WI38 (cell line): ENCODE data around the gene IGFL4.

Source experiments
- H3K4me3 ChIP-seq: 2 replicates; pipeline ENCODE4 v1.5.1; 2011; ENCODE audit warnings: low read depth, mild to moderate bottlenecking, control low read depth, low read length
- TF ChIP-seq, protein P1 (sequence below): IDR thresholded peaks from 2 replicates; pipeline ENCODE4 v1.5.1; 2012; ENCODE audit warnings: low read depth, mild to moderate bottlenecking, control low read depth, low read length

Gene IGFL4

DNA sequence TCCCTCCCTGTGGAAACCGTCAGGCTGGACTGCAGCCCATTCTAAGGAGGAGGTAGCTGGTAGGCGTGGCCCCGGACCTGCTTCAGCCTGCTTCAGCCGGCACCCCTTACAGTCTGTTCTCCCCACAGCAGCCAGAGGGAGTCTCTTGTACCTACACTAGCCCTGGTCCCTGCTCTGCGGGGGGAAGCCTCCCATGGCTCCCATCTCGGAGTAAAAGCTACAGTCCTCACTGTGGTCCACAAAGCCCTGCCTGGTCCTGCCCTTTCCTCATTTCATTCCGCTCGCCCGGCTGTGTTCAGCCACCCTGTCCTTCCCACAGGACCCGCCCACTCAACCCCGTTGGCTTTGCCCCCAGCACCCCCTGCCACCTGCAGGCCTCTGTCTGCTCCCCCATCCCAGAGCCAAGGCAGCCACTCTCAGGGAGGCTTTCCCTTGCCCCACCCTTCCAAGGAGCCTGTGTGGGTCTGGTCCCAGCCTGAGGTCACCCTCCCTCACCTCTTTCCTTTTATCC lies 19.2 kb downstream of the IGFL4 start:
- H3K4me3 ChIP-seq: no peak overlapping the region
- TF ChIP-seq, protein P1, sequence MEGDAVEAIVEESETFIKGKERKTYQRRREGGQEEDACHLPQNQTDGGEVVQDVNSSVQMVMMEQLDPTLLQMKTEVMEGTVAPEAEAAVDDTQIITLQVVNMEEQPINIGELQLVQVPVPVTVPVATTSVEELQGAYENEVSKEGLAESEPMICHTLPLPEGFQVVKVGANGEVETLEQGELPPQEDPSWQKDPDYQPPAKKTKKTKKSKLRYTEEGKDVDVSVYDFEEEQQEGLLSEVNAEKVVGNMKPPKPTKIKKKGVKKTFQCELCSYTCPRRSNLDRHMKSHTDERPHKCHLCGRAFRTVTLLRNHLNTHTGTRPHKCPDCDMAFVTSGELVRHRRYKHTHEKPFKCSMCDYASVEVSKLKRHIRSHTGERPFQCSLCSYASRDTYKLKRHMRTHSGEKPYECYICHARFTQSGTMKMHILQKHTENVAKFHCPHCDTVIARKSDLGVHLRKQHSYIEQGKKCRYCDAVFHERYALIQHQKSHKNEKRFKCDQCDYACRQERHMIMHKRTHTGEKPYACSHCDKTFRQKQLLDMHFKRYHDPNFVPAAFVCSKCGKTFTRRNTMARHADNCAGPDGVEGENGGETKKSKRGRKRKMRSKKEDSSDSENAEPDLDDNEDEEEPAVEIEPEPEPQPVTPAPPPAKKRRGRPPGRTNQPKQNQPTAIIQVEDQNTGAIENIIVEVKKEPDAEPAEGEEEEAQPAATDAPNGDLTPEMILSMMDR: no peak

DNA sequence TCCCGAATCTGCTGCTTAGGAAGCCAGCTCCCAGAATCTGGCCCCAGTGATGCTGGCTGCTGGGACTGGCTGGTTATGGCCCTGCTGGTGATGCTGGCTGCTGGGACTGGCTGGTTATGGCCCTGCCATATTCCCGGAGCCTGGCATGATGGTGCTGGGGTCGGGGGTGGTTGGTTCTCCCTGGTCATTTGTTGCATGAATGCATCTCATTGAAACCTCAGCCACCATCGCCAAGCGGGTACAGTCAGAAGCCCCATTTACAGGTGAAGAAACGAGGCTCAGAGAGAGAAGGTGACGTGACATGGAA lies 20.0 kb downstream of the IGFL4 start:
- TF ChIP-seq, protein P1: no peak
- no peak overlapping the region for H3K4me3 ChIP-seq

DNA sequence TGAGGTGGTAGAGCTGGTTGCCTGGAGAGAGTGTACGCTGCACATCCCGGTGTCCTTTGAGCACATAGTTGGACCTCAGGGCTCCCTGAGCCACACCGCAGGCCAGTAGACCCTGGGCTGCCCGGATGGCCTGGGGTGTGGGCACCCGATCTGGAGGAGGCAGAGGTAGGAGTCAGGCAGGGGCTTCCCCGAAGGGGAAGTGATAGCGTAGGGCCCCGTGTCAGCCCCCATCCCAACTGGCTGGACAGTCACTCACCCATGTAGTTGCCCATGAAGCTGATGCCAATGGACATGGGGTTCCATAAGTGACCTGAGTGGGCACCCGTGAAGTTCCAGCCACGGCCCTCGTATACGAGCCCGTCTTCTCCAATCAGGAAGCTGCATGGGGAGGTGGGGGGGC lies 21.5 kb downstream of the IGFL4 start:
- TF ChIP-seq, protein P1: no peak
- no peak overlapping the region for H3K4me3 ChIP-seq

DNA sequence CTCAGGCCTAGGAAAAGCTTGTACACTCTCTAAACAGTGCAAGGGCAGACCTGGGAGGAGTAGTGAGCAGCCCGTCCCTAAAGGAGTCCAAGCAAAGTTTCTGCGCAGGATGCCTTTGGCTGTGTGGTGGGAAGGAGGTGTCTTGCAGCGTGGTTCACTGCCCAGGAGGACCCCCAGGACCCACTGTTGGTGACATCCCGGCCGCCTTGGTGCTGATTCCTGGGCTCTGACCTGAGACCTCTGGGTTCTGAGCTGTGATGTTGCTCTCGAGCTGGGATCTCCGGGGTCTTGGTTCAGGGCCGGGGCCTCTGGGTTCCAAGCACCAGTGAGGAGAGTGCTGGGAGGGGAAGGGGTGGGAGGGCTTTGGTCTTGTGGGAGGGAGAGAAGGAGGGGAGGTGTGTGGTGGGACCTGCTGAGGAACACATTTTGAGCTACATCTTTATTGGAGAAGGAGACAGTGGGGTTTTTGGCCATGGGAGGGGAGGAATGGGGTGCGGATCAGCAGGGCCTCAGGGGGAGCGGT lies 22.0 kb downstream of the IGFL4 start:
- H3K4me3 ChIP-seq: no peak overlapping the region
- TF ChIP-seq, protein P1: no peak

- TF ChIP-seq, protein P1: no peak
- H3K4me3 ChIP-seq: no peak overlapping the region
Measured at GRCh38 chr19:46017874-46018675, 22.7 kb downstream of the IGFL4 start.

DNA sequence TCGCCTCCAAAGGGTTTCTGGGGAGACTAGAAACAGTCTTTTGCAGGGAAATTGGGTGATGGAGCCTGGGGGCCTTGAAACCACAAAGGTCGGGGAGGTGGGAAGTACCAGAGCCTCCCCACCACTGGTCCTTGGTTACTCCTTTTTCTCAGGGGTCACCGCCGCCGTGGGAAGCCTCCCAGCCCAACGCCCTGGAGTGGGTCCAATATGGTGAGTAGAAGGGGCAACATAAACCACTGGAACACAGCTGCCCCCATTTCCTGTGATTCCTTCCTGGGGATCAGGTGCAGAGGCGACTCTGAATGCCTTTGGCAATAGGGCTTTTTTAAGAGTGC lies 23.7 kb downstream of the IGFL4 start:
- TF ChIP-seq, protein P1: no peak
- no peak overlapping the region for H3K4me3 ChIP-seq

- TF ChIP-seq, protein P1: peak; percentile 55
- peak overlapping the region; percentile 58 for H3K4me3 ChIP-seq
Measured at GRCh38 chr19:46016426-46017094, 24.2 kb downstream of the IGFL4 start.
